GM12892 (cell line): ENCODE measurements around the gene COL11A2.

ENCODE experiments used
- POLR2AphosphoS5 ChIP-seq: IDR thresholded peaks from 2 replicates; pipeline ENCODE4 v1.6.1; 2011; ENCODE audit warnings: low read depth, low read length, control low read depth
- TAF1 ChIP-seq: IDR thresholded peaks from 2 replicates; pipeline ENCODE4 v1.6.1; 2011; ENCODE audit warnings: low read depth, mild to moderate bottlenecking, control low read depth, low read length, borderline replicate concordance

- TF ChIP-seq POLR2AphosphoS5: no peak
- no peak for TF ChIP-seq TAF1
Observed at GRCh38 chr6:33211666-33212422, 19.6 kb upstream of the COL11A2 start.
